ENCODE measurements around the gene GRIK4.

GRIK4 gene

GRCh38 chr11:120894202-120894985 is 382.8 kb downstream of the GRIK4 start:
- no peak for DNase-seq

GRCh38 chr11:120896687-120897086 is 385.1 kb downstream of the GRIK4 start:
- no peak for DNase-seq

- DNase-seq = no peak
Measured at GRCh38 chr11:120898568-120898967, 387.0 kb downstream of the GRIK4 start.

- no peak for DNase-seq
Measured at GRCh38 chr11:120899720-120900119, 388.2 kb downstream of the GRIK4 start.

GRCh38 chr11:120900643-120901042 is 389.1 kb downstream of the GRIK4 start:
- no peak for DNase-seq

GRCh38 chr11:120903686-120904085 is 392.1 kb downstream of the GRIK4 start:
- DNase-seq = no peak

GRCh38 chr11:120904116-120904515 is 392.6 kb downstream of the GRIK4 start:
- no peak for DNase-seq

- DNase-seq = no peak
Measured at GRCh38 chr11:120906766-120907165, 395.2 kb downstream of the GRIK4 start.

GRCh38 chr11:120907971-120908370 is 396.4 kb downstream of the GRIK4 start:
- no peak for DNase-seq

GRCh38 chr11:120908461-120909181 is 397.1 kb downstream of the GRIK4 start:
- no peak for DNase-seq

GRCh38 chr11:120909676-120910416 is 398.3 kb downstream of the GRIK4 start:
- DNase-seq = no peak

GRCh38 chr11:120911943-120912342 is 400.4 kb downstream of the GRIK4 start:
- DNase-seq = no peak

GRCh38 chr11:120912504-120912903 is 401.0 kb downstream of the GRIK4 start:
- peak; percentile 23 for DNase-seq

- no peak for DNase-seq
Measured at GRCh38 chr11:120912915-120913314, 401.4 kb downstream of the GRIK4 start.

GRCh38 chr11:120914021-120914420 is 402.5 kb downstream of the GRIK4 start:
- DNase-seq = no peak

GRCh38 chr11:120914601-120915000 is 403.1 kb downstream of the GRIK4 start:
- no peak for DNase-seq

- no peak for DNase-seq
Measured at GRCh38 chr11:120917559-120918239, 406.2 kb downstream of the GRIK4 start.

GRCh38 chr11:120918257-120918656 is 406.7 kb downstream of the GRIK4 start:
- DNase-seq = no peak

- DNase-seq = no peak
Measured at GRCh38 chr11:120919045-120919444, 407.5 kb downstream of the GRIK4 start.

GRCh38 chr11:120919566-120919965 is 408.0 kb downstream of the GRIK4 start:
- DNase-seq = no peak

- no peak for DNase-seq
Measured at GRCh38 chr11:120923866-120924508, 412.4 kb downstream of the GRIK4 start.

- DNase-seq = no peak
Measured at GRCh38 chr11:120925944-120926343, 414.4 kb downstream of the GRIK4 start.

GRCh38 chr11:120928627-120929026 is 417.1 kb downstream of the GRIK4 start:
- no peak for DNase-seq
